ENCODE measurements around the gene CD163L1.

DNA sequence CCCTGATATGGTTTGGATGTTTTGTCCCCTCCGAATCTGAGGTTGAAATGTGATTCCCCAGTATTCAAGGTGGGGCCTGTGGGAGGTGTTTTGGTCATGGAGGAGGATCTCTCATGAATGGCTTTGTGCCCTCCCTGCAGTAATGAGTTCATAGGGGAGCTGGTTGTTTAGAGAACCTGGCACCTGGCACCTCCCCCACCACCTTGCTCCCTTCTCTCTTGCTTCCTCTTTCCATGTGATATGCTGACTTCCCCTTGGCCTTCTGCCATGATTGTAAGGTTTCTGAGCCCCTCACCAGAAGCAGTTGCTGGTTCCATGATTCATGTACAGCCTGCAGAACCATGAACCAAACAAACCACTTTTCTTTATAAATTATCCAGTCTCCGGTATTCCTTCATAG lies 32.6 kb downstream of the CD163L1 start:
- TF ChIP-seq, protein P1, sequence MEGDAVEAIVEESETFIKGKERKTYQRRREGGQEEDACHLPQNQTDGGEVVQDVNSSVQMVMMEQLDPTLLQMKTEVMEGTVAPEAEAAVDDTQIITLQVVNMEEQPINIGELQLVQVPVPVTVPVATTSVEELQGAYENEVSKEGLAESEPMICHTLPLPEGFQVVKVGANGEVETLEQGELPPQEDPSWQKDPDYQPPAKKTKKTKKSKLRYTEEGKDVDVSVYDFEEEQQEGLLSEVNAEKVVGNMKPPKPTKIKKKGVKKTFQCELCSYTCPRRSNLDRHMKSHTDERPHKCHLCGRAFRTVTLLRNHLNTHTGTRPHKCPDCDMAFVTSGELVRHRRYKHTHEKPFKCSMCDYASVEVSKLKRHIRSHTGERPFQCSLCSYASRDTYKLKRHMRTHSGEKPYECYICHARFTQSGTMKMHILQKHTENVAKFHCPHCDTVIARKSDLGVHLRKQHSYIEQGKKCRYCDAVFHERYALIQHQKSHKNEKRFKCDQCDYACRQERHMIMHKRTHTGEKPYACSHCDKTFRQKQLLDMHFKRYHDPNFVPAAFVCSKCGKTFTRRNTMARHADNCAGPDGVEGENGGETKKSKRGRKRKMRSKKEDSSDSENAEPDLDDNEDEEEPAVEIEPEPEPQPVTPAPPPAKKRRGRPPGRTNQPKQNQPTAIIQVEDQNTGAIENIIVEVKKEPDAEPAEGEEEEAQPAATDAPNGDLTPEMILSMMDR (IDR thresholded peaks at IDR 0.05), result no peak
- TF ChIP-seq POLR2A (IDR thresholded peaks at IDR 0.05), result no peak
